ENCODE data around the gene GABBR2.

DNA sequence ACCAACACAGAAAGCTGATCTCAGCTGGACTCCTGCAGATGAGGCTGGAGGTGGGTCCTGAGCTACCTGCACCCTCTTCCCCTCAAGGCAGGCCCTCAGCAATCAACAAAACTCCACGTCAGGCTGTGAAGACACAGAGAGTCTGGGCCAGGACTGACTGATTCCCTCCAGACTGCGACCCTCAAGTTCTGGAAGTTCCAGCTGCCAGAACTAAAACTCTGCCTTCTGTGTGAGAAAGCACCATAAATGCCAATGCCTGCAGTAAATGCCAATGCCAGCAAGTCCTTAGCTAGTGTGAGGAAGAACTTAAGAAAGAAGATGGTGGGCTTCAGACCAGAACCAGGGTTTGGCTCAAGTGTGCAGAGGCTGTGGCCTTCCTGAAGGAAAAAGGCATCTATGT, 42.5 kb upstream of the GABBR2 start:
- TF ChIP-seq, protein P1, sequence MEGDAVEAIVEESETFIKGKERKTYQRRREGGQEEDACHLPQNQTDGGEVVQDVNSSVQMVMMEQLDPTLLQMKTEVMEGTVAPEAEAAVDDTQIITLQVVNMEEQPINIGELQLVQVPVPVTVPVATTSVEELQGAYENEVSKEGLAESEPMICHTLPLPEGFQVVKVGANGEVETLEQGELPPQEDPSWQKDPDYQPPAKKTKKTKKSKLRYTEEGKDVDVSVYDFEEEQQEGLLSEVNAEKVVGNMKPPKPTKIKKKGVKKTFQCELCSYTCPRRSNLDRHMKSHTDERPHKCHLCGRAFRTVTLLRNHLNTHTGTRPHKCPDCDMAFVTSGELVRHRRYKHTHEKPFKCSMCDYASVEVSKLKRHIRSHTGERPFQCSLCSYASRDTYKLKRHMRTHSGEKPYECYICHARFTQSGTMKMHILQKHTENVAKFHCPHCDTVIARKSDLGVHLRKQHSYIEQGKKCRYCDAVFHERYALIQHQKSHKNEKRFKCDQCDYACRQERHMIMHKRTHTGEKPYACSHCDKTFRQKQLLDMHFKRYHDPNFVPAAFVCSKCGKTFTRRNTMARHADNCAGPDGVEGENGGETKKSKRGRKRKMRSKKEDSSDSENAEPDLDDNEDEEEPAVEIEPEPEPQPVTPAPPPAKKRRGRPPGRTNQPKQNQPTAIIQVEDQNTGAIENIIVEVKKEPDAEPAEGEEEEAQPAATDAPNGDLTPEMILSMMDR (conservative IDR thresholded peaks at IDR 0.05; ENCODE audit: low read length) = no peak
- no peak for TF ChIP-seq EZH2phosphoT487 (IDR thresholded peaks at IDR 0.05; ENCODE audit: borderline replicate concordance, low read depth, low read length)
